PC-3 (cell line): ENCODE measurements around the gene NHLRC2.

Experiments
- EZH2 ChIP-seq: fragments of 300-600 bp; sonication (generic); IDR thresholded peaks from one replicate; pipeline ENCODE4 v1.6.1; 2017; ENCODE audit warnings: antibody characterized with exemption, mild to moderate bottlenecking, low read length; ENCODE audit not compliant: unreplicated experiment
- EZH2phosphoT487 ChIP-seq: fragments of 300-600 bp; sonication (generic); IDR thresholded peaks from 2 replicates; pipeline ENCODE4 v1.6.1; 2018; ENCODE audit warnings: mild to moderate bottlenecking, antibody characterized with exemption, low read length, borderline replicate concordance

GRCh38 chr10:113808168-113808567, 46.3 kb upstream of the NHLRC2 start:
- TF ChIP-seq EZH2 (no peak), EZH2phosphoT487 (no peak)
